Upper lobe of left lung (tissue), 6 donors: Measurements from ENCODE around the gene MIB1. TPM values are rescaled to one million over a fixed set of nuclear protein-coding genes. Genes with fewer than 3 reads are reported as not detected.
A peak's percentile ranks its signal among the peaks of the same experiment; 100 is the strongest.

Experiments
- ATAC-seq, 2 donors: fragments of 200-7000 bp; cut with Tn5 transposase; one replicate each; pipeline ENCODE4 v1.9.1; 2022; ENCODE audit warnings: mild to moderate bottlenecking in 2 of 2, moderate library complexity in 2 of 2; ENCODE audit not compliant: low FRiP score in 2 of 2
- DNase-seq, 2 donors: peaks; one replicate each; pipeline ENCODE4 v3.0.0-alpha.2; 2019 to 2020
- H3K27ac ChIP-seq, 4 donors: fragments of 200-600 bp; sonication (generic); one replicate each; pipeline ENCODE4 v1.5.1; 2016 to 2019
- H3K27me3 ChIP-seq, 4 donors: fragments of 200-600 bp; sonication (generic); one replicate each; pipeline ENCODE4 v1.5.1; 2017 to 2019
- H3K36me3 ChIP-seq, 4 donors: fragments of 200-600 bp; sonication (generic); one replicate each; pipeline ENCODE4 v1.5.1; 2016 to 2019
- H3K4me1 ChIP-seq, 4 donors: fragments of 200-600 bp; sonication (generic); one replicate each; pipeline ENCODE4 v1.5.1; 2018 to 2019
- H3K4me3 ChIP-seq, 4 donors: fragments of 200-600 bp; sonication (generic); one replicate each; pipeline ENCODE4 v1.5.1; 2017 to 2019; ENCODE audit warnings: mild to moderate bottlenecking in 2 of 4, moderate library complexity in 1 of 4
- H3K9me3 ChIP-seq, 4 donors: fragments of 200-600 bp; sonication (generic); one replicate each; pipeline ENCODE4 v1.5.1; 2018 to 2019
- EP300 ChIP-seq, 4 donors: sonication (generic); formaldehyde crosslinking; IDR thresholded peaks; one replicate each; pipeline ENCODE4 v1.5.1; 2017; ENCODE audit warnings: antibody characterized with exemption in 4 of 4, control low read depth in 2 of 4
- POLR2A ChIP-seq, 4 donors: fragments of 450-650 bp; IDR thresholded peaks; one replicate each; pipeline ENCODE4 v1.5.1; 2016 to 2017; ENCODE audit warnings: antibody characterized with exemption in 4 of 4, mild to moderate bottlenecking in 2 of 4
- POLR2AphosphoS5 ChIP-seq, 2 donors: sonication (generic); formaldehyde crosslinking; IDR thresholded peaks; one replicate each; pipeline ENCODE4 v1.5.1; 2017; ENCODE audit warnings: antibody characterized with exemption in 2 of 2
- WGBS, 2 donors: methylation state at CpG; one replicate each; pipeline ENCODE4 v1.1.5; 2017 to 2018; 5-methylcytosine and 5-hydroxymethylcytosine counted together
- total RNA-seq, 6 donors: library from RNA; depleted of rRNA in 4 of 6; stranded (reverse); fragments of >200 nt in 4 of 6; gene quantifications; one replicate each; pipeline versions ENCODE4 v1.1.0 to v1.2.1, GENCODE V29; 2016 to 2021
- TF ChIP-seq, protein P1 (sequence below), 6 experiments: fragments of 450-650 bp in 4 of 6; fragments of 200-600 bp in 2 of 6; sonication (generic) in 2 of 6; IDR thresholded peaks; one replicate each; pipeline ENCODE4 v1.5.1; 2016 to 2019; ENCODE audit warnings: antibody characterized with exemption in 6 of 6
- donor health status: DM: no; HTN: no; CAD: no; lungs with moderate emphysema.
- donor health status: DM: no; HTN: yes; CAD: no; lungs with severe emphysema.

MIB1 gene
- total RNA-seq, 6 donors from 2014 or later: 12.9 to 35.2 (median 23.4) TPM

DNA sequence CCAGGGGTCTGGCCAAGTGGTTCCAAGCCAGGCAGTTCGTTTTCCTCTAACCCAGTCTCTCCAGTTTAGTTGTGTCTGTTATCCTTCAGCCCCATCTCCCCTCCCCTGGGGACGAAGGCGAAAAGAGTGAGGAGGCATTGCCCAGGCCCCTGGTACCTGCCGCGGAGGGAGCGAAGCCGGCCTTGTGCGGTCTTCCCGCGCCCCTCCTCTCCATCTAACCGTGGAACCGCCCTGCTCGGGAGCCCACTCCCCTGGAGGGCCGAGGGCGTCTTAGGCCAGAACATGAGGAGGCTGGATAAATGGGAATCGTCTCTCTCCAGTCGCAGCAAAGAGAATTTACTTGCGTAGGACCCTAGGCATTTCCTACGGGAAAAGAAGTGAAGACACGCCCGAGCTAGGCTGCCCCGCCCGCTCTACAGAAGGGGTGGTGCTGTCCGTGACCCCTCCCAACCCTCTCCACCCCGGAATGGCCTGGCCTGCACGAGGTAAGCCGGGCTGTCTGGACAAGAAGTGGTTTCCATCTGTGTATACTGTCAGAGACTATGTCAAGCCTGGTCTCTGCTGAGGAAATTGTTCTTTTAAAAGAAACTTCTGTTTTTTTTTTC lies 156.2 kb downstream of the MIB1 start:
- no peaks in the 10 kb centered on the region for H3K36me3 ChIP-seq
- peak in 1 of 2 donors; percentile 61 for DNase-seq
- no peak overlapping the region for H3K4me3 ChIP-seq
- WGBS, 2 donors: 58 to 63% methylated on average over 25 to 27 of the region's 27 CpGs
- ATAC-seq: peak; percentile 43 to 71
- peaks cover 4 to 16% (median 8%) of the 10 kb centered on the region in 4 donors for H3K4me1 ChIP-seq
- no peaks in the 10 kb centered on the region for H3K27me3 ChIP-seq
- H3K9me3 ChIP-seq: no peaks in the 10 kb centered on the region
- TF ChIP-seq, protein P1, sequence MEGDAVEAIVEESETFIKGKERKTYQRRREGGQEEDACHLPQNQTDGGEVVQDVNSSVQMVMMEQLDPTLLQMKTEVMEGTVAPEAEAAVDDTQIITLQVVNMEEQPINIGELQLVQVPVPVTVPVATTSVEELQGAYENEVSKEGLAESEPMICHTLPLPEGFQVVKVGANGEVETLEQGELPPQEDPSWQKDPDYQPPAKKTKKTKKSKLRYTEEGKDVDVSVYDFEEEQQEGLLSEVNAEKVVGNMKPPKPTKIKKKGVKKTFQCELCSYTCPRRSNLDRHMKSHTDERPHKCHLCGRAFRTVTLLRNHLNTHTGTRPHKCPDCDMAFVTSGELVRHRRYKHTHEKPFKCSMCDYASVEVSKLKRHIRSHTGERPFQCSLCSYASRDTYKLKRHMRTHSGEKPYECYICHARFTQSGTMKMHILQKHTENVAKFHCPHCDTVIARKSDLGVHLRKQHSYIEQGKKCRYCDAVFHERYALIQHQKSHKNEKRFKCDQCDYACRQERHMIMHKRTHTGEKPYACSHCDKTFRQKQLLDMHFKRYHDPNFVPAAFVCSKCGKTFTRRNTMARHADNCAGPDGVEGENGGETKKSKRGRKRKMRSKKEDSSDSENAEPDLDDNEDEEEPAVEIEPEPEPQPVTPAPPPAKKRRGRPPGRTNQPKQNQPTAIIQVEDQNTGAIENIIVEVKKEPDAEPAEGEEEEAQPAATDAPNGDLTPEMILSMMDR (IDR thresholded peaks at IDR 0.05): no peak
- TF ChIP-seq POLR2A (IDR thresholded peaks at IDR 0.05) (no peak), EP300 (IDR thresholded peaks at IDR 0.05) (no peak)
- no peak overlapping the region for H3K27ac ChIP-seq

GRCh38 chr18:21897811-21898210 lies 157.2 kb downstream of the MIB1 start:
- peak; percentile 52 to 73 for ATAC-seq

DNA sequence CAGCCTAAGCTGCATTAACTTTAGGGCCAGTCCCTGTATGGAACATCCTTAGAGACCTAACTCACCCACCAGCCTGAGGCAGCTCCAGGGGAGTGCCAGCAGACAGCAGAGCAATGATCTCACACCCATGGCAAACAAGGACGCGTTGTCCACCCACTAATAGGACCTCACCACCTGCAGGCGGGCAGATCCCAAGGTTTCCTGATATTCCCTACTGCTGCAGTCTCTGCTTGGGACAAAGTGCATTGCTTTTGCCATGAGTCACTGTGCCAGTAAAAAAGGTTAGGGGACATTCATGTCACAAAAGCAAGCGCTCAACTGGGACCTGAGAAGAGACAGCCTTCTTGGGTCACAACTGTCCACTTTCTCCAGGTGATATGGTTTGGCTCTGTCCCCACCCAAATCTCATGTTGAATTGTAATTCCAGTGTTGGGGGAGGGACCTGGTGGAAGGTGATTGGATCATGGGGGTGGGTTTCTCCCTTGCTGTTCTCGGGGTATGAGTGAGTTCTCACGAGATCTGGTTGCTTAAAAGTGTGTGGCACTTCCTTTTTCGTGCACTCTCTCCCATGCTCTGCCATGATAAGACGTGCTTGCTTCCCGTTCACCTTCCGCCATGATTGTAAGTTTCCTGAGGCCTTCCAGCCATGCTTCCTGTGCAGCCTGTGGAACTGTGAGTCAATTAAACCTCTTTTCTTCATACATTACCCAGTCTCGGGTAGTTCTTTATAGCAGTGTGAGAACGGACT lies 160.2 kb downstream of the MIB1 start:
- no peak for ATAC-seq
- no peak for TF ChIP-seq POLR2A (IDR thresholded peaks at IDR 0.05)
- no peak for TF ChIP-seq POLR2AphosphoS5 (IDR thresholded peaks at IDR 0.05)
- TF ChIP-seq EP300 (IDR thresholded peaks at IDR 0.05): no peak
- TF ChIP-seq, protein P1 (IDR thresholded peaks at IDR 0.05): no peak
- 89% methylated on average over 12 of the region's 12 CpGs for WGBS, 2 donors
- no peak overlapping the region for H3K4me3 ChIP-seq
- H3K27me3 ChIP-seq: no peaks in the 10 kb centered on the region
- H3K4me1 ChIP-seq: peaks cover 6 to 16% (median 12%) of the 10 kb centered on the region in 4 donors
- no peak overlapping the region for H3K27ac ChIP-seq
- no peaks in the 10 kb centered on the region for H3K9me3 ChIP-seq
- no peaks in the 10 kb centered on the region for H3K36me3 ChIP-seq
- no peak for DNase-seq

More at GRCh38 chr18:21897811-21898210, 157.2 kb downstream of the MIB1 start:
- Histone ChIP-seq H3K4me1 (peaks cover 6 to 16% (median 9%) of the 10 kb centered on the region in 4 donors), H3K27ac (no peak overlapping the region), H3K9me3 (no peaks in the 10 kb centered on the region), H3K27me3 (no peaks in the 10 kb centered on the region), H3K36me3 (no peaks in the 10 kb centered on the region), H3K4me3 (no peak overlapping the region)
- 10 to 11% methylated on average over 4 of the region's 4 CpGs for WGBS, 2 donors
- TF ChIP-seq, protein P1 (IDR thresholded peaks at IDR 0.05): peak; percentile 38 to 62 (median 55)
- TF ChIP-seq POLR2AphosphoS5 (IDR thresholded peaks at IDR 0.05): no peak
- no peak for DNase-seq

DNA sequence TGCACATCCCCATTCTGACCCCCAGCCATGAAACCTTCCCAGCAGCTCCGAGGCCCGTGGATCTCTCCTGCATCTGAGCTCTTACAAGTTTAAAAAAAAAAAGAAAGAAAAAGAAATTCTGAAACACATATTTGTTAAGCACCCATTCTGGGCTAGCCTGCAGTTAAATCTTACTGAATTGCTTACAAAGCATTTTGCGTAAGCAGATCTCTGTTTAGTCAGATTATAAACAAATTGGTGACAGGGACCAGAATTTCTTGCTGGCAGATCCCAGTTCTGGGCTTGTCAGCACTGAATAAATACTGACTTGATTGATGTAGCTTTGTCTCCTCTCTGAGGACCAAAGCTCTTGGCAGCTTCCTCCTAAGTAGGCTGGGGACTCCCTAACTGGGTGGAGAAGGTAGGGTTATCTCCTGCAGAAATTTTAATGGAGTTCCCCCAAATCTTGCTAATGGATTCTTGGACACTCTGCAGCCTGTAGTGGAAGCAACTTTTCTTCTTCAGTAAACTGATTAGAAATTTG lies 160.9 kb downstream of the MIB1 start:
- ATAC-seq (no peak), DNase-seq (no peak)
- no peaks in the 10 kb centered on the region for H3K36me3 ChIP-seq
- no peak overlapping the region for H3K27ac ChIP-seq
- no peaks in the 10 kb centered on the region for H3K9me3 ChIP-seq
- TF ChIP-seq, protein P1 (IDR thresholded peaks at IDR 0.05): no peak
- no peak for TF ChIP-seq EP300 (IDR thresholded peaks at IDR 0.05)
- TF ChIP-seq POLR2A (IDR thresholded peaks at IDR 0.05): no peak
- no peak for TF ChIP-seq POLR2AphosphoS5 (IDR thresholded peaks at IDR 0.05)
- H3K4me1 ChIP-seq: peaks cover 6 to 16% (median 12%) of the 10 kb centered on the region in 4 donors
- no peak overlapping the region for H3K4me3 ChIP-seq
- 47 to 48% methylated on average over 3 of the region's 3 CpGs for WGBS, 2 donors
- H3K27me3 ChIP-seq: no peaks in the 10 kb centered on the region
